ENCODE data around the gene ANKRD31.
"Not testable (repeated sequence)": the region's sequence is repeated elsewhere in the genome, so short reads cannot be mapped to it uniquely, and the experiment has no call there.

The ANKRD31 gene

GRCh38 chr5:75236322-75237316 is at the start of gene ANKRD31:
Gene ANKRD31 (minus strand): TSS chr5:75236878. CDS start chr5:75236686, 192 bp downstream.
- in situ Hi-C loops (cut with MboI; ENCODE audit: low sequenced_read_pairs) = loop anchor here (25.0 kb wide), 1 partner anchor 426 kb away; no protein-coding TSS in a partner anchor

GRCh38 chr5:75286211-75286773 is 49.6 kb upstream of the ANKRD31 start:
- in situ Hi-C loops (cut with MboI; ENCODE audit: low sequenced_read_pairs) = no loop called here

- in situ Hi-C loops (cut with MboI; ENCODE audit: low sequenced_read_pairs) = no loop called here
Observed at GRCh38 chr5:75282581-75282980, 45.9 kb upstream of the ANKRD31 start.

- in situ Hi-C loops (cut with MboI; ENCODE audit: low sequenced_read_pairs) = no loop called here
Observed at GRCh38 chr5:75281716-75282465, 45.2 kb upstream of the ANKRD31 start.

GRCh38 chr5:75279321-75279720 is 42.6 kb upstream of the ANKRD31 start:
- in situ Hi-C loops (cut with MboI; ENCODE audit: low sequenced_read_pairs) = no loop called here

- in situ Hi-C loops (cut with MboI; ENCODE audit: low sequenced_read_pairs) = no loop called here
Observed at GRCh38 chr5:75277463-75277862, 40.8 kb upstream of the ANKRD31 start.

- in situ Hi-C loops (cut with MboI; ENCODE audit: low sequenced_read_pairs) = no loop called here
Observed at GRCh38 chr5:75275756-75276155, 39.1 kb upstream of the ANKRD31 start.

- in situ Hi-C loops (cut with MboI; ENCODE audit: low sequenced_read_pairs) = no loop called here
Observed at GRCh38 chr5:75275147-75275546, 38.5 kb upstream of the ANKRD31 start.

GRCh38 chr5:75274486-75274885 is 37.8 kb upstream of the ANKRD31 start:
- in situ Hi-C loops (cut with MboI; ENCODE audit: low sequenced_read_pairs) = no loop called here

- in situ Hi-C loops (cut with MboI; ENCODE audit: low sequenced_read_pairs) = not testable (repeated sequence)
Observed at GRCh38 chr5:75270605-75271004, 33.9 kb upstream of the ANKRD31 start.

GRCh38 chr5:75265731-75266130 is 29.1 kb upstream of the ANKRD31 start:
- in situ Hi-C loops (cut with MboI; ENCODE audit: low sequenced_read_pairs) = no loop called here

GRCh38 chr5:75262271-75262670 is 25.6 kb upstream of the ANKRD31 start:
- in situ Hi-C loops (cut with MboI; ENCODE audit: low sequenced_read_pairs) = no loop called here

- in situ Hi-C loops (cut with MboI; ENCODE audit: low sequenced_read_pairs) = no loop called here
Observed at GRCh38 chr5:75260708-75261107, 24.0 kb upstream of the ANKRD31 start.

GRCh38 chr5:75250452-75250851 is 13.8 kb upstream of the ANKRD31 start:
- in situ Hi-C loops (cut with MboI; ENCODE audit: low sequenced_read_pairs) = not testable (repeated sequence)

- in situ Hi-C loops (cut with MboI; ENCODE audit: low sequenced_read_pairs) = loop anchor here (25.0 kb wide), 1 partner anchor 417 kb away; no protein-coding TSS in a partner anchor
Observed at GRCh38 chr5:75245023-75245422, 8.3 kb upstream of the ANKRD31 start.

- in situ Hi-C loops (cut with MboI; ENCODE audit: low sequenced_read_pairs) = loop anchor here (25.0 kb wide), 1 partner anchor 419 kb away; no protein-coding TSS in a partner anchor
Observed at GRCh38 chr5:75243510-75243909, 6.8 kb upstream of the ANKRD31 start.

GRCh38 chr5:75243100-75243499 is 6.4 kb upstream of the ANKRD31 start:
- in situ Hi-C loops (cut with MboI; ENCODE audit: low sequenced_read_pairs) = loop anchor here (25.0 kb wide), 1 partner anchor 419 kb away; no protein-coding TSS in a partner anchor

- in situ Hi-C loops (cut with MboI; ENCODE audit: low sequenced_read_pairs) = loop anchor here (25.0 kb wide), 1 partner anchor 420 kb away; no protein-coding TSS in a partner anchor
Observed at GRCh38 chr5:75242067-75242466, 5.4 kb upstream of the ANKRD31 start.

GRCh38 chr5:75239681-75240080 is 3.0 kb upstream of the ANKRD31 start:
- in situ Hi-C loops (cut with MboI; ENCODE audit: low sequenced_read_pairs) = loop anchor here (25.0 kb wide), 1 partner anchor 423 kb away; no protein-coding TSS in a partner anchor

- in situ Hi-C loops (cut with MboI; ENCODE audit: low sequenced_read_pairs) = loop anchor here (25.0 kb wide), 1 partner anchor 427 kb away; no protein-coding TSS in a partner anchor
Observed at GRCh38 chr5:75235711-75236110, 967 bp downstream of the ANKRD31 start.

- in situ Hi-C loops (cut with MboI; ENCODE audit: low sequenced_read_pairs) = loop anchor here (25.0 kb wide), 1 partner anchor 428 kb away; no protein-coding TSS in a partner anchor
Observed at GRCh38 chr5:75234251-75234650, 2.4 kb downstream of the ANKRD31 start.

Measured in HL-60/S4 treated with retinoic acid at 250 ng/mL for 4 days and 3 days (cell line).